ENCODE measurements around the gene RAB9B.

- no peak for TF ChIP-seq CTCF (IDR thresholded peaks at IDR 0.05)
- TF ChIP-seq ZFX (IDR thresholded peaks at IDR 0.05; ENCODE audit: borderline replicate concordance), result no peak
Measured at GRCh38 chrX:103846386-103846785, 14.3 kb upstream of the RAB9B start.
